HG02588 (cell line): ENCODE data around the gene MGMT.

Experiments used
- ATAC-seq: cut with Tn5 transposase; IDR thresholded peaks from one replicate; pipeline ENCODE4 v1.9.1; 2021; ENCODE audit warnings: mild to moderate bottlenecking, moderate library complexity; ENCODE audit not compliant: unreplicated experiment

Gene MGMT

DNA sequence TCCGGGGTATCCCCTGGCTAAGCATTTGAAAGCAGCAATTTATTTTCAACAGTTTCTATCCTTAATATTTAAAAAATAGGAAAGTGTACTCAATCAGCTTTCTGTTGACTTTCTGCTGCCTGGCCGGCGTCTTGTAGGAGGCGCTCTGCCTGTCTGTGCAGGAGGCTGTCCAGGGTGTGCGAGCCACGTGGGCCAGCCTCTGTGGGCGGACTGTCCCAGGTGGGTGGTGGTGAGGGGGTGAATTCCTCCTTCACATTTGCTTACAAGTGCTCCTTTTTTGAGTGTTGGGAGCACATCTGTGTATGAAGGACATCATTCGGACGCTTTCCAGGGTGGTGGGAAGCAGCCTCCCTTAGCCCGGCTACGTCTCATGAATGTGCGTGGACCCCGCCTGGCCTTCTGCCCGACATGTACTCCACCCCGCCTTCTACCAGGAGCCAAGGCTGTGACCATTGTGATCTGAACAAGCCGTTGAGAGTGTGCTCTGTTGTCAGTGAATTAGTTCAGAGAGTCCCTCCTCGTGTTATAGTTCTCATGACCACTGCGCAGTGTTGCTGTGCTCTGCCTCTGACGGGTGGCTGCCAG, 114.9 kb downstream of the MGMT start:
- no peak for ATAC-seq

DNA sequence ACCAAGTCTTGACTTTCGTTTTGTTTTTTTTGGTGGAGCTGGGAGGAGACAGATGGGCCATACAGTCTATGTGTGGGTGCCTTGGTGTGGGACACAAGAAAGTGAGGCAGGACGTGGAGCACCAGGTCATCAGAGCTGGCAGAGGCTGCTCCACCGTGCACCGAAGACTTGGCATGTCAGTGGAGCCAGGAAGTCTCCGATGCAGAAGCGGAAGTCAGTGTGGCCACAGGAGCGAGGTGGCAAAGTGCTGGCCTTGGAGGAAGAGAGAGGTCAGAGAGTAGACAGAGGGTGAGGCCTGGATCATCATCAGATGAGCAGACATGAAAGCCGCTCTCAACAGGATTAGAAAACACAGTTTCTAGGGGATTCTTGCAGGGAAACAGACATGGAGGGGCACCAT, 116.8 kb downstream of the MGMT start:
- ATAC-seq = no peak

DNA sequence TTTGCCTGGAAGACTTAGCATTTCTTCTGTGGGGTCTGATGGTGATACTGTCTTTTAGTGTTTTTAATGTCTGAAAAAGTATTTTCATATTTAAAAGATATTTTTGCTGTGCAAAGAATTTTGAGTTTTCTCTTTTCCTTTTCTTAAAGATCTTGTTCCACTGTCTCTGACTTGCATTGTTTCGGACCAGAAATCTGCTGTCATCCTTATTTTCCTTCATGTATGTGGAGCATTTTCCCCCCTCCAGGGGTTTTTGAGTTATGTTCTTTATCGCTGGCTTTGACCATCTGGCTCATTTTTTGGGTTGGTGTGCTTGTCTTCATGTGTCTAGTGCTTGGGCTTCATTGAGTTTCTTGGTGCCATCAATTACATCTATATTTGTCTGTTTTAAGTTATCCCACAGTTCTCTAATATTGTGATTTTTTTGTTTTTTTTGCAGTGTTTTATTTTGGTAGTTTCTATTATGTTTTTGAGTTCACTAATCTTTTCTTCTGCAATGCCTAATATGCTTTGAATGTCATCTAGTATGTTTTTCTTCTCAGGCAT, 119.9 kb downstream of the MGMT start:
- no peak for ATAC-seq

DNA sequence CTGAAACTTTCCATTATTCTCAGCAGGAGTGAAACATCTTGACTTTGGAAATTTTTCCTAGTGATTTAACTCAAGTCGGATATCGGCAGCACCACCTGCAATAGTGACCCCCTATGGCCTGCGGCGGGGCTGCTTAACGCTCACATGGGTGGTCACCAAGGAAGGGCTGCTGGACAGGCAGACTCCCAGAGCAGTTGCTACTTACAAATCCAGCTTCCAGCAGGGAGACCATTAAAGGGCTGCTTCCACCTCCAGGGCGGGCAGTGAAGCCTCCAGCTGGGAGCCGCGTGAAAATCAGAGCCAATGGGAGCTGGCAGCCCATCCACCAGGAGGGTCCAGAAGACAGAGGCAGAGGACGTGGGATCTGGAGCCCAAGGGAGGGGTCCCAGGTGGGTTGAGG, 122.5 kb downstream of the MGMT start:
- no peak for ATAC-seq

DNA sequence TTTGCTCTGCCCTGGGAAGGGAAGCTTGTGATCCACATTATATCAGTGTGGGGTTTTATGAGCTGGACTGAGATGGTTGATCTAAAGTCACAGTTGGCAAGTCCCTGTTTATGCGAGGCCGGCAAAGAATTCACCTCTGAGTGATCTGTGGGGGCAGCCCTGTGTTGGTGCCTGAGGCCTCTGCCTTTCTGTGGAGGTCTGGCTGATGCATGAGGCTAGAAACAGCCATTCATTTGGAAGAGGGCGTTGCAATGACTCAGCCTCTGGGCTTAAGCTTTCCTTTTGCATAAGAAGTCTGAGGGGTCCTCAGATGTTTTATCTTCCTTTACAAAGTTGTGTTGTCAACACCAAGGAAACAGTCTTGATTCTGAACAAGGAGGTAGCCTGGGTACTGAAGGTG, 126.9 kb downstream of the MGMT start:
- ATAC-seq = no peak

DNA sequence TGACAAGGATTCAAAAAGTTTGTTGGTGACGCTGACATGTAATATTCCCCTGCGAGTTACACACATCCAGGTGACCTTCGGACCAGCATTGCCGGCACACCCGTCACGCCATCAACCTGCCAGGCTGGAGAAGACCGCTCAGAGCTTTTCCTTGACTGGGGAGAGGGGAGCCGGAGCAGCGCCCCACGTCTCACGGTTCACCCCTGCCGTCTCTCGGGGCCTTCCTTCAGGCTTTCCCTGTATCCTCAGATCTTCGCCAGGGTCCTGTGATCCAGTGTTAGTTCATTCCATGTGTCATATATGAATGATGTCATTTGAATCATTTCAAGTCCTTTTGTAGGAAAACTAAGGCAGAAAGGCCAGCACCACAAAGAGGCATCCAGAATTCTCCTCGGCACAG, 127.8 kb downstream of the MGMT start:
- no peak for ATAC-seq

DNA sequence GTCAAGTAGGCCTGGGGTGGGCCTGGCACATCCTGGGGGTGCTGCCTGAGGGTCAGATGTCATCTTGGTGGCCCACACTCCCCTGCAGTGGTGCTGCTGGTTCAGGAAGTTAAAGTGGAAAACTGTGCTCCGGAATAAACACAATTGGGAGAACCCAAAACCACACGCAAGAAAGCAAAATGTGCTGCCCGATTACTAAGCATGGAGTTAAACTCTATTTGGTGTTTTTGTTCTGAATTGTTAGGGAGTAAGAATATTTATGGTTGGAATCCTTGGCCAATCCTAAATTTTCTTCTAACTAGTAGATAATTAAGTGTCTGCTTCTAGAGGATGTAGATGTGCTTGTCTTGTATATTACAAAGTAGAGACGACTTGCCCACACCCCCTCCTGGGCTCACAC, 131.4 kb downstream of the MGMT start:
- no peak for ATAC-seq

DNA sequence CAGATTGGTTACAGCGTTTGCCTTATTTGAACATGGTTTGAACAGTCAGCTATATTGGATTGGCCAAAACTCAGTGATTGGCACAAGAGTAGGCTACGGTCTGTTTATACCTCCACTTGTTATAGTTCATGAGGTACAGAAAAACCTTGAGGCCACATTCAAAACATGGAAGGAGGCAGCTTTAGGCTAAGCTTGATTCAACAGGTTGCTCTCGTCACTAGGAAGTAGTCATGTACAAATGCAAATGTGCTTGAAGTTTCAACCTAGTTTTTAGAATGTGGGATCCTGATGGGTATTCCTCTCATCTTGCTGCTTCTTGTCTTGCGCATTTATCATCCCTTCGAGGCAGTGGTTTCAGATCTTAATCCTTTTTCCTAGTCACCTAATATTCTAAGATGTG, 132.1 kb downstream of the MGMT start:
- no peak for ATAC-seq

DNA sequence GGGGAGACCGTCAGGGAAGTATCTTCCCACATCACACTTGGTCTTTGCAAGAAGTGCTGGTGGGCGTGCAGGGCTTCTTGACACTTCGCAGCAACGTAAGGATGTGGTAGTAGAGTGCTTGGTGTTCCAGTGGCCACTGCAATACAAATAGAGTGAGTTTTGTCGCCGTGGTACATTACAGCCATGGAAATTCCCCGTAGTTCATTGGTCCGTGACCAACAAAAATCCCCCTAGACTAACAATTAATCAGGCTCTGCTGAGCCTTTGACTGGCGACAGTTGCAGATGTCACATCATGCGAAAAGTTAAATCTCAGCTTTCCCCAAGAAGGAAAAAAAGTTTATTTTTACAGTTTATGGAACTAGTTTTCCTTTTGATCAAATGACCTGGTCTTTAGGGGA, 134.7 kb downstream of the MGMT start:
- peak; percentile 40 for ATAC-seq

DNA sequence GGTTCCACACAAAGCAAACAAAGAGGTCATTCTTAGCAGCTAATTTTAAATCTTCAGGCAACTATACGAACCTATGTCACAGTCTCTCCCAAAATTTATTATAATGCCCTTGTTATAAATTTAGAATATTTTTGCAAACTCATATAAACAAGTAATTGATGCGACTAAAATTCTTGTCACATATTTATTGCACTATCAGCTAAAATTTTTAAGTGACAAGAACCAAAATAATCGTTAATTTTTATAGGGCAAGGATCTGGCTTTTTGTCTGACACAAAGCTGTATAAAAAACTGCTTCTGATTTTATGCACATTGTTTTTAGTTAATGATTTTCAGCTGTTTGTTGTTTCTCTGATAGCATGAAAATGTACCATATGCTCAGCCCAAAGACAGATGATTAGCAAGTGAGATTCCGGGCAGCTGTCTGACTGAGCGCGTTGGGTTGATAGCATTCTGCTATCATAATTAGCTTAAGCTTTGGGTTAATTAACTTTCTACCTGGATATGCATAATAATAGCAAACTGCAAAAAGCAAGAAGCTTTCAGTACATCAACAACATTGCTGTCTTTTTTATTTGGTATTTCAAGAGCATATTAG, 136.0 kb downstream of the MGMT start:
- no peak for ATAC-seq

DNA sequence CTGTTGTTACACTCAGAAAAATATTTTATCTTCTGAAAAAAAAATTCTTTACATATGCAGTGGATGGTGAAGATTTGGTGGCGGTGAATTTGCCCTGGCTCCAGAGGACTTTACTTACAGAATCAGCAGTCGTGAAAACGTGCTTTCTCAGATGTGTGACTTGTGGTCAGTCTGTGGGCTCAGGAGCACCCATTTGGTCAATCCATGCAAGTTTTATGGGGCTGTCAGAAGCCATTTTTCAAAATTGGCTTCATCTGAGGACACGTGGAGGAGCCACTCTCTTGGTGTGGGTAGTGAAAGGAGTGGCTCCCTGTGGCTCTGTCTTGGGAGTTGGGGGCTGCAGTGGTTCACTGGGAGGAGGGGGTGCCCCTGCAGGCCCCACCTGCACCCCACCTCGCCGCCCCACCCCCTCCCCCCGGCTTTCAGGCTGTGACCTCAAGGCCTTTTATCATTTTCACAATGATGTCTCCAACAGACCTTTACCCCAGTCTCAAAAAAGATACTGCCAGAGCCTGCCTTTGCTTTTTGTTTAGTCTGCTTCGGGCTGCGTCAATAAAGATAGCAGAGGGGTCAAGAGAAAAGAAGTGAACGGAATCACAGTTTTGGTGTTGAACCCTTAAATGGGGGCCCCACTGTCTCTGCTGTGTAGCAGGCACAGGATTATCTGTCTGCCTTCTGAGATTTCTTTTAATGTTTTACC, 137.4 kb downstream of the MGMT start:
- peak; percentile 40 for ATAC-seq

DNA sequence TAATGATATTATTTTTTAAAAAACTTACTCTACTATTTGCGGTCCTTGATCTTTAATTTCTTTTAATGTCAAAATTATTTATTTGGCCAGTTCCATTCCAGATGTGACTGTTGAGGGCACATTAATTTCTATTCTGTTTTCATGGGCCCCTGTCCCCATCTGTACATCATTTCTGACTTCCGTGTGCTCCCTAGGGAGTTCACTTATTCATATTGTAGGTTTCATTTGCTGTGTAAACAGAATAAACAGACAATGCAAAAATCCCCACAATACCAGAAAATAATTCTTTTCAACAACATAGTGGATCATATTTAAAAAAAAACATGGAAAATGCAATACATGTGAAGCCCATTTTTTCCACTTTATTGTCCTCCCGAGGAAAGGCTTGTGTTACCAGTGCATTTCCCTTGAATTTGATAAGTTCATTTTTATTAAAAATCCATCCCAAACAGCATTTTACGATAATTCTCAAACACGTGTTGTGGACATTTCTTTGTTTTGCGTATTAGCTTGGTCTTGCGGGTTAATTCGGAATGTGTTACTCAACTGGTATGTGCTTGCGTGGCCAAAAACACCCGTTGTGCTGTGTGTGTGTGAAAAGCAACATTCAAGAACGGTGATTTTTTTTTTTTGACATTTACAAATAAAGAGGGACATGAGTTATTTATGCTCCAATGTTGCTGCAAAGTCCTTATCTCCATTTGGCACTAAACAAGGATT, 138.4 kb downstream of the MGMT start:
- peak; percentile 39 for ATAC-seq

DNA sequence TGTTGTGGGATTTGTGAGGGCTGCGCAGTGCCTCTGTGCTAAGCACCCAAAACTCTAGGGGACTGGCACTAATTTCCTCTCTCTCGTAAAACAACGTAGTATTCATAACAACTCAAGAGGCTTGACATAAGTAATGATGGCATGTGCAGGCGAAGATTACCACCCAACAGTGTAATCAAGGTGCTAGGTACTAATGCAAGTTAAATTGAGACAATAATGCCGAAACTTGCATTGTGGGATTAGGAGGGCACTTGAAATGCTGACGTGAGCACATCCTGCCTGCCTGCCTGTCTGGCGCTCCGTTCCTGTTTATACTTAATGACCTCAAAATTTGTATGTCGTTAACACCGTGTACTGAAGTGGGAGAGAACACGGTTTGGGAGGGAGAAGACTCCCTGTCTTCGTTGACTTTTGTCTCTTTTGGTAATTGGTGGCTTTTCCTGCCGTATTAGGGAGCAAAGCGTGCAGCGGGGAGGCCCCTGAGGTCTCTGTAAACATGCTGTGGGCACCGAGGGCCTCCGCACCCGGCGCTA, 139.0 kb downstream of the MGMT start:
- ATAC-seq = peak; percentile 49

DNA sequence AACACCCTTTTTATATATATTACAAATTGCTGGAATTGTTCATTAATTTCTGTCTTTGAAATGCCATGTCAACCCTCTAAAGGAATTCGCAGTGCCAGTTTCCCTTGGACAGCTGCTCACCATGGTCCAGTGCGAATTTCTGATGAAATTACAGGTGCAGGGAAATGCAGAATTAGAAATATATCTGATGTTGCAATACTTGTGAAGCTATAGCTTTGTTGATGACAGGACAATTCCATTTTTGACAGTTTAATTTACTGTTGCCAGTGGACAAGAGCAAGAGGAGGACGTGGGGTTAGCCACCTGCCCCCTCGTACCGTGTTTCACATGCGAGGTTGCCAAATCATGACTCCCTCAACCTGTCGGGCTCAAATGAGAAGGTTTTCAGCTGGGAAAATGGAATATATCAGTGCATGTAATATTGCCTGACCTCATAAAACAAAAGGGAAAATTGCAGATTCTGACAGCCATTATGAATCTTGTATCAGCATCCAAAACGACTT, 140.6 kb downstream of the MGMT start:
- no peak for ATAC-seq

DNA sequence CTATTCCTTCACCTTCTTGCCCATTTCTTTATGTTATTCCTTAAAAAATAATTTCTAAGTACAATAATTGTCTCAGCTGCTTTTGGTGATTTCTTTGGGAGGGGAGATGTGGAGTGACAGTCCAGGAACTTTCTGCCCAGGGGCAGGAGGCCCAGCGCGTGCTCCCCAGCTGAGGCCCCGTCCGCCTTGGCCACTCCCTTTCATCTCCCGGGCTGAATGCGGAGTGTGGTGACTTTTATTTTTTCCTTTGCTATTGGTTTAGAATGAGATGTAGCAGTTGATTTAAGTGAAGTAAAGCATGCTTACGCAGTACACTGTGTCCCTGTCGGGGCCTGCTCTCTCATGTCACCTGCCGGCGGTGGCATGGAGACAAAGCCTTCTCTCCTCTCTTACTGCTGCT, 141.6 kb downstream of the MGMT start:
- no peak for ATAC-seq

DNA sequence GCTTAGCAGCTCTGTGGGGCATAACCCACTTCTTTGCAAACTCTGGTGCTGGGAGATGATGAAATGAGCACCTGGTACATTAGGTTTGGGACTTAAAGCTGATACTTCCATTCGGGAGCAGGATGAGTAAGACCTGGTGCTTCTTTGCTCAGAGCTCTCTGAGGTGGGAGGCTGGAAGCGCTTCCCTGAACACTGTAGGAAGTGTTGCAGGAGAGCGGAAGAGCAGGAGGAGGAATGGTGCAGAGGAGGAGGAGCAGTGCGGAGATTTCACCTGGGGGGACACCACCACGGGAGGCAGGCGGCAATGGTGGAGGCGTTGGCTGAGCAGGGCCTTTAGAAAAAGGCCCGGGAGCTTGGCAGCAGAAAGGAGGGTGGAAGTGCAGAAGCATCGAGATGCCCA, 142.5 kb downstream of the MGMT start:
- ATAC-seq = no peak

DNA sequence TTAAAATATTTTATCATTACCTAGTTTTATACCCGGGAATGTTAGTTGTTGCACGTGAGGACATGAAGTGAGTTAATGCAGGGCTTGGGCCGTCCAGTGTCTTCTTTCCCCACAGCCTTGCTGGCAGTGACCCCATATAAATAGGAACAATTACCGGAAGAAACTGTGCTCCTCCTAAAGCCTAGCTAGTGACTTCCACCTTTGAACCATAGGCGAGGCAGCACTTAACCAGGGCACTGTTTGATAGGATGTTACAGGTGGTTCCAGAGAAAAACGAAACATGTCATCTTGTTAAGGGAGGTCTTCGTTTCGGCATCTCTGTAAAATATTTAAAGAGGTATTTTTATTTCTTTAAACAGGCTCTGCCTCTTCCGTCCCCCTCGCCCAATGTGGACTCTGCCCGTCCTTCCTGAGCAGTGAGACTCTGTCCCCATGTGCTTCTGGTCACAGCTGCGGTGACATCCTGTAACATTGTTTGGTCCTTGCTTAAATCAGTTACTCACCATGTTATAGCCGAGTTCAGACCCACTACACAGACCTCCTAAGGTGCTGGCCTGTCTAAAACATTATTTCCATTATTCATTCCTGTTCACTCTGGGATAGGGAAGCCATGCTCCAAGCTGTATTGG, 145.6 kb downstream of the MGMT start:
- no peak for ATAC-seq

DNA sequence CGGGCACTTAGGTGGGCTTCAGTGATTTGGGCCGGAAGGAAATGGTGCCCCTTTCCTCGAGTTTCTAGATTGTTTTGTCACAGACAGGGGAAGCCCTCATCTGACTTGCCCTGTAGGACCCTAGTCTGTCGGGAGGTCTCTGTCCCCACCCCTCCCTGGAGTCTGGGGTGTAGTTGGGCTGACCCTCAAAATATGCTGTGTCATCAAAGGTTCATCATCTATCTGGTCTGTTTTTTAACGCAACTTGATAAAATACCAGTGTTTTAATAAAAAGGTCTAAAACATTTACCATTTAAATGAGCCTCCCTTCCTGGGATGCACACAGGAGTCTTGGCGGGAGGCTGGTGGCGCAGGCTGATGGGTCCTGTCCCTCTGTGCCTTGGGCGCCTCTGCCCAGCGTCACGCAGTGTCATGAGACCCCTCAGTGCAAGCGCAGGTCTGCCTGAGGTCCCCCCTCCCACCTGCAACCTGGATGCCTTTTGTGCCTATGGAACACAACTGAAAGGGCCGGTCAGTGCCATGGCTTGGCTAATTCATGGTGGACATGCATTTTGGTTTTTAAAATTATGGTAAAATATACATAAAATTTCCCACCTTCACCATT, 146.4 kb downstream of the MGMT start:
- ATAC-seq = no peak

DNA sequence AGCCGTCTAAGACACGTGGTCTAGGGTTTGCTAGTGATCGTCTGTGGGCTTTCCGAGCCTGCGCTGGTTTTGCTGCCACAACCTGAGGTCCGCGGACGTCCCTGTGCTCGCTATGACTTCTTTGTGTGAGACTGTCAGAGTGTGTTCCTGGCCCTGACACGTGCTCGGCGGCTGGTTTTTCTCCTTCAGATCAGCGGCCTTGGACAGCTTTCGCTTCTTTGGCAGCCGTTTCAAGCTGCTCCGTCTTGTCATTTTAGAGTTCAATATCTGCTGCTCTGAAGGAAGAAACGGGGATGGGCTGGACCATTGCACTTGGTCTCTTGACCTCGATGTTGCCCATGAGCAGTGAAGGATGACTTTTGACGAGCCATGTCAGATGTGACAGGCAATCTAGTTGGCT, 147.3 kb downstream of the MGMT start:
- no peak for ATAC-seq

DNA sequence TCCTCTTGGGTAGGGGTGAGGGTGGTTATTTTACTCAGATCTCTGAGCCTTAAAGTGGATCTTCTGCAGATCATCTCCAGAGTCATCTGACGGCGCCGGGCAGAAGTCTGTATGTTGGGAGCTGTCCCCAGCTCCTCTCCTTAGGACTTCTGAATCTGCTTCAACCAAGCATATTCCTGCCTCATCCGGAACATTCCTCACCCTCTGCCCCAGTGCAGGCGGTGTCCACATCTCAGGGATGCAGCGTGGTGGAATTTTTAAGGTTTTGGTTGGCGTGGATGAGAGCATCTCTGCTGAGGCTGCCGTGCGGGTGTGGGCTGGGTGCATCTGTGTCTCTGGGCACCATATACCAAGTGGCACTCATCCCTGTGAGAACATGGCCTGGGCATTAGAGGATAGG, 148.3 kb downstream of the MGMT start:
- ATAC-seq = no peak
